Thyroid gland (tissue), 4 donors: Measurements from ENCODE around the gene CLEC20A.

Source experiments
- CTCF ChIP-seq, 6 experiments: fragments of 200-600 bp in 3 of 6; fragments of 450-650 bp in 3 of 6; sonication (generic) in 3 of 6; IDR thresholded peaks; one replicate each; pipeline ENCODE4 v1.5.1; 2016 to 2019; ENCODE audit warnings: antibody characterized with exemption in 6 of 6, mild to moderate bottlenecking in 2 of 6, inconsistent platforms in 1 of 6, moderate library complexity in 1 of 6
- POLR2A ChIP-seq, 2 donors: fragments of 450-650 bp; IDR thresholded peaks; one replicate each; pipeline ENCODE4 v1.6.1; 2017; ENCODE audit warnings: antibody characterized with exemption in 2 of 2, mild to moderate bottlenecking in 2 of 2, moderate library complexity in 1 of 2

- TF ChIP-seq CTCF (IDR thresholded peaks at IDR 0.05) (no peak), POLR2A (IDR thresholded peaks at IDR 0.05) (no peak)
Measured at GRCh38 chr1:178528228-178528952, 31.6 kb upstream of the CLEC20A start.
